ENCODE results near the gene RYR3. TPM values are rescaled to one million over a fixed set of nuclear protein-coding genes. Genes with fewer than 3 reads are reported as not detected.

Gene RYR3
- total RNA-seq, 1 experiment from 2014 or later, result 0.69 TPM

DNA sequence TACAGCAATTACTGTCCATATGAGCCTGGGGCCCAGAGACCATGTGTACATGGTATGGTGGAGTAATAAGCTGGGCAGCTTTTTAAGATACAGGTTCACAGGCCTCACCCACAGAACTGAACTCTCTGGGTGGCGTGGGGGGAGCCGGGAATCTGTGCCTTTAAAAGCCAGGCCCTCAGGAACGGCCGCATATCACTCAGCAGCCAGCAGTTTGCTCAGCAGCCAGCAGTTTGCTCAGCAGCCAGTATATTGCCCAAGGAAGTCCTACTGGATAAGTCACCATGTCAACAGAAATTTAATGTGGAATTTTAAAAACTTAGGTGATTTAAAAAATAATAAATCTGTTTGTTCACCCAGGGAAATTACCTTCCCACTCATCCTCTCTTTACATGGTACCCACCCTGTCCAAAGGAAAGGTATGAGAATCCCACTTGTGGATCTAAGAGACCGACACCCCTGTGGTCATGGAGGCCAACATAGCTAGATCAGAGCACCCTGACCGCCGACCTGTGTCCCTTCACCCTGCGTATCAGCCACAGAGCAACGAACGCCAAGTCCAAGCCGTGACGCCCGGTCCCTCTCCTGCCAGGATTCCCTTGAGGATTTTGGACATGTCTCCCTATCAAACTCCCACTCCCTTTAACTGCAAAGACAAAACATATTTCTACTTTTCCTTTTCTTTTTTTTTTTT is 561.8 kb downstream of the RYR3 start:
- Histone ChIP-seq H3K4me3 (ENCODE audit: insufficient read depth, low read depth, low read length) (no peak overlapping the region), H3K27me3 (ENCODE audit: control insufficient read depth, insufficient read depth, low read length) (no peaks in the 10 kb centered on the region), H3K36me3 (replicated peaks; ENCODE audit: control insufficient read depth, insufficient read depth, low read length) (no peaks in the 10 kb centered on the region)
- DNase-seq, result no peak

DNA sequence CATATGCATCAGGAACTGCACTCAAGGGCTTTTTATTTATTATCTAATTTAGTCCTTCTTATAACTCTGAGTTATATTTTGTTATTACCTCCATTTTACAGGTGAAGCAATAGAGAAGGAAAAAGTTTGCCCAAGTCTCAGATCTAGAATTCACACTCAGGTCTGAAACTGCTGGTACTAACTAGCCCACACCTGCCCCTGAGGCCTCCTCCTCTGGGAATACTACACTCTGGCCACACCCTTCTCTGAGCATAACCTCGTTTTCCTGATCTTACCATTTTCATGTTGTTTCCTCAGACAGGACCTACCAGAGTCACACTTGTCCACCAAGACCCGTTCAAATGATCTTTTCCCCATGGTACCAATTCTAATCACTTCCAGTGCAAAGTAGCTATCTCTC is 563.4 kb downstream of the RYR3 start:
- DNase-seq, result no peak
- H3K36me3 ChIP-seq (replicated peaks; ENCODE audit: control insufficient read depth, insufficient read depth, low read length), result no peaks in the 10 kb centered on the region
- H3K27me3 ChIP-seq (ENCODE audit: control insufficient read depth, insufficient read depth, low read length), result no peaks in the 10 kb centered on the region
- no peak overlapping the region for H3K4me3 ChIP-seq (ENCODE audit: insufficient read depth, low read depth, low read length)

DNA sequence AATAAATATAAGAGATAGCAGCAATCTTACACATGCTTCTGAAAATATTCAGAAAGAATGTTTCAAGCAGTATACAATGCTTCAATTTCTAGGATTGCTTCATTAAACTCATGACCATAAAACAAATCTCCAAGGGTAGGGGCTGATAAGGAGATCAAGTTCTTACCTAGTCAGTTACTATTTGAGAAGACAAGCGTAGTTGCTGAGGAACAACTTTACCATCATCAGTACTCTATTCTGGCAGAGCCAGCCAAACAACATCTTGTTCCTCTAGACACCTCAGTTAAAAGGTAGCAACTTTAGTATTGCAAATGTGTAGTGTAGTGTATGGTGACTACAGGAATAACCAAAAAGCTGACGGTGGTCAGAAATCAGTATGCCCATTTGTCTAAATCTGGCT is 572.2 kb downstream of the RYR3 start:
- no peak overlapping the region for H3K4me3 ChIP-seq (ENCODE audit: insufficient read depth, low read depth, low read length)
- no peaks in the 10 kb centered on the region for H3K27me3 ChIP-seq (ENCODE audit: control insufficient read depth, insufficient read depth, low read length)
- no peaks in the 10 kb centered on the region for H3K36me3 ChIP-seq (replicated peaks; ENCODE audit: control insufficient read depth, insufficient read depth, low read length)
- DNase-seq, result no peak

DNA sequence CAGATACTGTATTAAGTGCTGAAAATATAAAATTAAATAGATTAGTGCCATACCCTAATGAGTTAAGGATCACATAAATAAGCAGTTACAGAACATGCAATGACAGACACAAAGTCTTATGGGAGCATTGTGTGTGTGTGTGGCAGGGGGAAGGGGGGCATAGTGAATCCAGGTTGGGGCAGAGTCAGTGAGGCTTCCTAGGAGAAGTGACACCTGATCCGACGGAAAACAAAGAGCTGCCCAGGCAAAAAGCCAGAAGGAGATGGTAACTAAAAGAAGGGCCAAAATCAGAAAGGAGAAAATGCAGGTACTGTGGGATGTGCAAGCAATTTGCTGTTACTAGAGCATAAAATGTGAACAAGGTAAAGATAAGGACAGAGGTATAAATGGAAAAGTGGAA is 577.4 kb downstream of the RYR3 start:
- Histone ChIP-seq H3K36me3 (replicated peaks; ENCODE audit: control insufficient read depth, insufficient read depth, low read length) (no peaks in the 10 kb centered on the region), H3K27me3 (ENCODE audit: control insufficient read depth, insufficient read depth, low read length) (no peaks in the 10 kb centered on the region), H3K4me3 (ENCODE audit: insufficient read depth, low read depth, low read length) (no peak overlapping the region)
- DNase-seq, result no peak

DNA sequence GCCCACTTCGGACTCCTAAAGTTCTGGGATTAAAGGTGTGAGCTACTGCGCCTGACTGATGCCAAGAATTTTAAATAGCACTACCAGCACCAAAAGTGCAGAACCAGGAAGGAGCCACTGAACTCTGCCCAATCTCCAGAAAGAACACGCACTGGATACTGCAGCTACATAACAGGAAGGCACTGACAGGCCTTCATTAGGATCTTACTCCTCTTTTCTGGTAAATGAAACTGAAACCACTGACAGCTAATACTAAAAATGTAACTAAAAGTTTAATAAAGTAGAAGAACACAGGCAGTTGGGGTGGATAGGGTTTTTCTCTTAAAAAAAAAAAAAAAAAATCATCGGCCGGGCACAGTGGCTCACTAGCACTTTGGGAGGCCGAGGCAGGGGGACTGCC is 583.4 kb downstream of the RYR3 start:
- Histone ChIP-seq H3K27me3 (ENCODE audit: control insufficient read depth, insufficient read depth, low read length) (no peaks in the 10 kb centered on the region), H3K4me3 (ENCODE audit: insufficient read depth, low read depth, low read length) (no peak overlapping the region), H3K36me3 (replicated peaks; ENCODE audit: control insufficient read depth, insufficient read depth, low read length) (no peaks in the 10 kb centered on the region)
- no peak for DNase-seq

DNA sequence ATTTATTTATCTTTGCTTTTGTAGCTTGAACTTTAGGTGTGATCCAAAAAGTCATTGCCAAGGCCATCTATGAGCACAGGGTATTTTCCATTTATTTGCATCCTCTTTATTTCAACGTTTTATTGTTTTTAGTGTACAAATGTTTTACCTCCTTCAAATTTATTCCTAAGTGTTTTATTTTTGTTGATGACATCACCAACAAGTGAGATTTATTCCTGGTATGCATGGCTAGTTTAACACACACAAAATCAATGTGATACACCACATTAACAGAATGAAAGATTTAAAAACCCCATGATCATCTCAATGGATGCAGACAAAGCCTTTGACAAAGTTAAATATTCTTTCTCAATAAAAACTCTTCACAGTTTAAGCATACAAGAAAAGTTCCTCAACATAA is 591.3 kb downstream of the RYR3 start:
- Histone ChIP-seq H3K4me3 (ENCODE audit: insufficient read depth, low read depth, low read length) (no peak overlapping the region), H3K27me3 (ENCODE audit: control insufficient read depth, insufficient read depth, low read length) (no peaks in the 10 kb centered on the region), H3K36me3 (replicated peaks; ENCODE audit: control insufficient read depth, insufficient read depth, low read length) (no peaks in the 10 kb centered on the region)
- no peak for DNase-seq

DNA sequence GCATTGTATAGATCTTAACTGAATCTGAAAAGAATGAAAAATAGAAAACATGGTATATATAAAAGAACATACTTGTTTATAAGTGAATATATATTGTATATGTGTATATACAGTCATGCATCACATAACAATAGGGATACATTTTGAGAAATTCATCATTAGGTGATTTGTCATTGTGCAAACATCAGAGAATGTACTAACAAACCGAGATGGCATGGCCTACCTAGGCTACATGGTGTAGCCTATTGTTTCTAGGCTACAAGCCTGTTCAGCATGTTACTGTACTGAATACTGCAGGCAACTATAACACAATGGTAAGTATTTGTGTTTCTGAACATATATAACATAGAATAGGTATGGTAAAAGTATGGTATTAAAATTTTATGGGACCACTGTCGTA is 592.9 kb downstream of the RYR3 start:
- no peaks in the 10 kb centered on the region for H3K36me3 ChIP-seq (replicated peaks; ENCODE audit: control insufficient read depth, insufficient read depth, low read length)
- no peaks in the 10 kb centered on the region for H3K27me3 ChIP-seq (ENCODE audit: control insufficient read depth, insufficient read depth, low read length)
- H3K4me3 ChIP-seq (ENCODE audit: insufficient read depth, low read depth, low read length), result no peak overlapping the region
- no peak for DNase-seq

DNA sequence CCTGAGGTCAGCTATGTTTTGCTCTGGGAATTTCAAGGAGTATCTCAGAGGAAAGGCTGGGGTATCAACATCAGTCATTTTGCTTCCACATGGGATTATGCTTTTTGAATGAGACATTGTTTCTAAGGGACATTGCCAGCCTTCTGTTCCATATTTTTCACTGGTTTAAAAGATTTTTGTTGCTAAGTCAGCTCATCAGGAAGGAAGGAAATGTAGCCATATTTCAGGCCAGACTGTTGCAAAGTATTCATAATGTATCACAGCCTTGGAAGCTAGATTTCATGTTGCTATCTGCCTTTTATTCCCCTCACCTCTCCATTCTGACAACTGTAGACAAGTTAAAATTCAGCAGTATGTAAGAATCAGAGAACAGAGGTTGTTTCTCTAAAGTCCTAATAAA is 596.6 kb downstream of the RYR3 start:
- no peaks in the 10 kb centered on the region for H3K27me3 ChIP-seq (ENCODE audit: control insufficient read depth, insufficient read depth, low read length)
- H3K4me3 ChIP-seq (ENCODE audit: insufficient read depth, low read depth, low read length), result no peak overlapping the region
- DNase-seq, result no peak
- H3K36me3 ChIP-seq (replicated peaks; ENCODE audit: control insufficient read depth, insufficient read depth, low read length), result no peaks in the 10 kb centered on the region

DNA sequence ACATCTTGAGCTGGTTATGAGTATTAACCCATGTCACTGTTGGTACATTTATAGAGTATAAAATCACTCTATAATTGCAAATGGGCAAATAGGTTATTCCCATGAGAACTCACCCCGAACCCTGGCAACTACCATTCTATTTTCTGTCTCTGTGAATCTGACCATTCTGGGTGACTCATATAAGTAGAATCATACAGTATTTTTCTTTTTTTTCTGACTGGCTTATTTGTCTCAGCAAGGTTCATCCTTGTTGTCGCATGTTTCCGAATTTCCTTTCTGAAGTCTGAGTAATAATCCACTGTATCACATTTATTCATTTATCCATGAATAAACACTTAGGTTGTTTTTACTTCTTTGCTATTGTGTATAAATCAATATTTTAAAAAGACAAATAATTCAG is 597.6 kb downstream of the RYR3 start:
- no peak overlapping the region for H3K4me3 ChIP-seq (ENCODE audit: insufficient read depth, low read depth, low read length)

DNA sequence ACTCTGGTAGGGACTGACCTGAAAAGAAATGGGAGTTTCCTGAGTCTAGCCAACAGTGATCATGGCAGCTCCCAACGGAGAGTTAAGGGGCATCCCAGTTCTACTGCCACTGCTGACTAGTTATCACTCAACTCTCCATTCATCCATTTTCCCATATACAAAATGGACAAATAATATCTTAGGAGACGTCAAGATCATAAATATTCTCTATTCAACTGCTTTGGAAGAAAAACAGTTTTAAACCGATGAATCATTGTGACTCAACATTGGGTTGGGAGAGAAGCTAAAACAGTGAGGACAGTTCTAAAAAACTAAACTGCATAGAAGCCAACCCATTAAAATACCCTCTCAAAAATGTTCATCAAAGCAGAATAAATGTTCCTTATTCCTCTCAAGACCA is 600.0 kb downstream of the RYR3 start:
- no peak overlapping the region for H3K4me3 ChIP-seq (ENCODE audit: insufficient read depth, low read depth, low read length)

More for the DNA sequence above, 597.6 kb downstream of the RYR3 start:
- no peak for DNase-seq
- Histone ChIP-seq H3K36me3 (replicated peaks; ENCODE audit: control insufficient read depth, insufficient read depth, low read length) (no peaks in the 10 kb centered on the region), H3K27me3 (ENCODE audit: control insufficient read depth, insufficient read depth, low read length) (no peaks in the 10 kb centered on the region)

DNA sequence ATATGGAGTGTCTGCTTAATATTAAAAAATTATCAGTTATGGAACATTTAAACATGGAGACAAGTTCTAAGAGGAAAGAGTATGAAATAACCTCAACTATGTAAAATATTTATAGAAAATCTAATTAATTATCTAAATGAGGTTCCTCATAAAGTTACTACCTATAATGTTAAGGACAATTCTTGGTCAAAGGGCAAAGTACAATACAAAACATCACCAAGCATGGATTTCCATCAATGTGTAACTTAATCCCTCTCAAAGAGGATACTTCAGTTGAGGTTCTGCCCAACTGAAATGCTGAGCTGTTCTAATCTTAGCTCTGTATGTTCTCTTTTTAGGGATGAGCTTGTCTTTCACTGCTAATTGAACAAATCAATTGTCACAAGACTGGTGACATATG is 601.6 kb downstream of the RYR3 start:
- no peak for DNase-seq
- H3K27me3 ChIP-seq (ENCODE audit: control insufficient read depth, insufficient read depth, low read length), result no peaks in the 10 kb centered on the region
- no peaks in the 10 kb centered on the region for H3K36me3 ChIP-seq (replicated peaks; ENCODE audit: control insufficient read depth, insufficient read depth, low read length)

More for the DNA sequence above, 600.0 kb downstream of the RYR3 start:
- H3K36me3 ChIP-seq (replicated peaks; ENCODE audit: control insufficient read depth, insufficient read depth, low read length), result no peaks in the 10 kb centered on the region
- no peaks in the 10 kb centered on the region for H3K27me3 ChIP-seq (ENCODE audit: control insufficient read depth, insufficient read depth, low read length)
- DNase-seq, result no peak

DNA sequence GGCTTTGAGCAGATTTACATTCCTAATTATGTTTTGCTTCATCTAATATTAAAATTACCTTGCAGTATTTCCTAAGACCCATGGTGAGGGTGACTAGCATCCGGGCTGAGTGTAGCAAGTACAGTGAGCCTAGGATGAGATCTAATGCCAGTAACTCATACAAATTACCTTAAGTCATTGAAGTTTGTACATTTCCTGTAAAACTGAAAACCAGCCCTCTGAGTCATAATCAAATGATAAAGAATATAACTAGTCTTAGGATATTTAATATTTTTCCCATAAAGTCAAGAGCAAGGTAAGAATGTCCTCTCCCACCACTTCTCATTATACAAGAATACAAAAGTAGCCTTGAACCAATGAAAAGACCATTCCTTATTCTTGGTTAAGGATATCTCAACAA is 602.7 kb downstream of the RYR3 start:
- Histone ChIP-seq H3K36me3 (replicated peaks; ENCODE audit: control insufficient read depth, insufficient read depth, low read length) (no peaks in the 10 kb centered on the region), H3K4me3 (ENCODE audit: insufficient read depth, low read depth, low read length) (no peak overlapping the region), H3K27me3 (ENCODE audit: control insufficient read depth, insufficient read depth, low read length) (no peaks in the 10 kb centered on the region)
- no peak for DNase-seq

More for the DNA sequence above, 601.6 kb downstream of the RYR3 start:
- no peak overlapping the region for H3K4me3 ChIP-seq (ENCODE audit: insufficient read depth, low read depth, low read length)

Other genes starting within 250 kb of the RYR3 start
- gene FMN1, start 116.3 kb upstream of the RYR3 start, total RNA-seq (2014; rRNA removed; shearing (Covaris generic)), result 1.7 and 5.2 TPM in 2 replicates

Measured in H7 (cell line).